Measurements from ENCODE around the gene SHISA4.
"Not testable (repeated sequence)": the region's sequence is repeated elsewhere in the genome, so short reads cannot be mapped to it uniquely, and the experiment has no call there.

Gene SHISA4

GRCh38 chr1:201888282-201889089 is at the start of gene SHISA4:
SHISA4 (plus strand) TSS chr1:201888898; CDS start chr1:201888995, 97 bp downstream.
- no peak for DNase-seq

GRCh38 chr1:201839089-201839488 is 49.6 kb upstream of the SHISA4 start:
- not testable (repeated sequence) for DNase-seq

- DNase-seq = no peak
Measured at GRCh38 chr1:201840055-201840454, 48.6 kb upstream of the SHISA4 start.

GRCh38 chr1:201840490-201840889 is 48.2 kb upstream of the SHISA4 start:
- DNase-seq = no peak

- no peak for DNase-seq
Measured at GRCh38 chr1:201841265-201841912, 47.3 kb upstream of the SHISA4 start.

GRCh38 chr1:201842472-201843027 is 46.1 kb upstream of the SHISA4 start:
- DNase-seq = no peak

- DNase-seq = no peak
Measured at GRCh38 chr1:201845331-201846083, 43.2 kb upstream of the SHISA4 start.

GRCh38 chr1:201847150-201847549 is 41.5 kb upstream of the SHISA4 start:
- DNase-seq = no peak

GRCh38 chr1:201848230-201848629 is 40.5 kb upstream of the SHISA4 start:
- DNase-seq = no peak

- no peak for DNase-seq
Measured at GRCh38 chr1:201849372-201850052, 39.2 kb upstream of the SHISA4 start.

GRCh38 chr1:201850053-201850397 is 38.7 kb upstream of the SHISA4 start:
- DNase-seq = no peak

GRCh38 chr1:201851949-201852348 is 36.7 kb upstream of the SHISA4 start:
- no peak for DNase-seq

- DNase-seq = not testable (repeated sequence)
Measured at GRCh38 chr1:201856722-201857121, 32.0 kb upstream of the SHISA4 start.

GRCh38 chr1:201859424-201859823 is 29.3 kb upstream of the SHISA4 start:
- DNase-seq = no peak

GRCh38 chr1:201861448-201861847 is 27.2 kb upstream of the SHISA4 start:
- no peak for DNase-seq

- no peak for DNase-seq
Measured at GRCh38 chr1:201870397-201870796, 18.3 kb upstream of the SHISA4 start.

GRCh38 chr1:201874672-201875071 is 14.0 kb upstream of the SHISA4 start:
- DNase-seq = no peak

GRCh38 chr1:201876148-201876818 is 12.4 kb upstream of the SHISA4 start:
- DNase-seq = no peak

GRCh38 chr1:201877877-201878401 is 10.8 kb upstream of the SHISA4 start:
- no peak for DNase-seq

GRCh38 chr1:201880928-201881571 is 7.6 kb upstream of the SHISA4 start:
- DNase-seq = no peak

- no peak for DNase-seq
Measured at GRCh38 chr1:201881617-201882016, 7.1 kb upstream of the SHISA4 start.
